LHCN-M2 (cell line): ENCODE data around the gene RASSF3. TPM values are rescaled to one million over a fixed set of nuclear protein-coding genes. Genes with fewer than 3 reads are reported as not detected.
"Not testable (repeated sequence)": the region's sequence is repeated elsewhere in the genome, so short reads cannot be mapped to it uniquely, and the experiment has no call there.

Experiments
- DNase-seq: peaks from one replicate; pipeline ENCODE4 v3.0.0-alpha.2; 2012; ENCODE audit warnings: low read depth
- total RNA-seq: library from RNA; depleted of rRNA; stranded (reverse); fragments of >200 nt; gene quantifications from 2 replicates; pipeline ENCODE4 v1.2.3, GENCODE V29; 2014

The RASSF3 gene
- total RNA-seq, 1 experiment from 2014 or later = 19.2 TPM

DNA sequence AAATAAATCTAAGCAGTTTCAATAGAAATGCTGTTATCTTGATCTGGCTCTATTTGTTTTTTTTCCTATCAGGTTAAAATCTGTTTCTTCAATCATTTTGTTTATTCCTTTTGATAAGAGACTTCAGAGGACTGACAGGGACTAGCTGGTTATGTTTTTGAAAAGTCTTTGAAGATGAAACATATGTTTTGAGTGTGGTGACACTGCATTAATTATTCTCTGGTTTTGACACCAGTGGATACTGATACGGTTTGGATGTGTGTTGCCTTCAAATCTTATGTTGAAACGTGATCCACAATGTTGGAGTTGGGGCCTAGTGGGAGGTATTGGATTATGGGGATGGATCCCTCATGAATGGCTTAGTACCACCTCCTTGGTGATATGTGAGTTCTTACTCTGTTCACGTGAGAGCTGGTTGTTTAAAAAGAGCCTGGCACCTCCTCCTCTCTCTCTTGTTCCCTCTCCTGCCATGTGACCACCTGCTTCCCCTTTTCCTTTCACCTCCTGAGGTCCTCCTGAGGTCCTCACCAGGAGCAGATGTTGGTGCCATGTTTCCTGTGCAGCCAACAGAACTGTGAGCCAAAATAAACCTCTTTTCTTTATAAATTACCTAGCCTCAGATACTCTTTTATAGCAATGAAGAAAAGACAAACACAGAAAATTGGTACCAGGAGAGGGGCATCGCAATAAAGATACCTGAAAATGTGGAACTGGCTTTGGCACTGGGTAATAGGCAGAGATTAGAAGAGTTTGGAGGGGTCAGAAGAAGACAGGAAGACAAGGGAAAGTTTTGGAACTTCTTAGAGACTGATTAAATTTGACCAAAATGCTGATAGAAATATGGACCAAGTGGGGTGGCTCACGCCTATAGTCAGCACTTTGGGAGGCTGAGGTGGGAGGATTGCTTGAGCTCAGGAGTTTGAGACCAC lies 23.0 kb downstream of the RASSF3 start:
- no peak for DNase-seq

DNA sequence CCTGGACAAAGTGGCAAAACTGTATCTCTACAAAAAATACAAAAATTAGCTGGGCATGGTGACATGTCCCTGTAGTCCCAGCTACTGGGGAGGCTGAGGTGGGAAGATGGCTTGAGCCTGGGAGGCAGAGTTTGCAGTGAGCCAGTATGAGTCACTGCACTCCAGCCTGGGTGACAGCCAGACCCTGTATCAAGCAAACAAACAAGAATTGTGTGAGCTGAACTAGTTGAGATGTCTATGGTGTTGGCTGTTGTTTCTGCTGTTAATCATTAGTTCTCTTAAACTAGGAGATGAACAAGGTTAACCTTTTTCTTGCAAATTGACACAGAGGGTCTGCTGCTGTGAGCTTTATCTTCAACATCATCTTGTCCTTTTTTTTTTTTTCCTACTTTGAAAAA lies 23.6 kb downstream of the RASSF3 start:
- peak; percentile 66 for DNase-seq

DNA sequence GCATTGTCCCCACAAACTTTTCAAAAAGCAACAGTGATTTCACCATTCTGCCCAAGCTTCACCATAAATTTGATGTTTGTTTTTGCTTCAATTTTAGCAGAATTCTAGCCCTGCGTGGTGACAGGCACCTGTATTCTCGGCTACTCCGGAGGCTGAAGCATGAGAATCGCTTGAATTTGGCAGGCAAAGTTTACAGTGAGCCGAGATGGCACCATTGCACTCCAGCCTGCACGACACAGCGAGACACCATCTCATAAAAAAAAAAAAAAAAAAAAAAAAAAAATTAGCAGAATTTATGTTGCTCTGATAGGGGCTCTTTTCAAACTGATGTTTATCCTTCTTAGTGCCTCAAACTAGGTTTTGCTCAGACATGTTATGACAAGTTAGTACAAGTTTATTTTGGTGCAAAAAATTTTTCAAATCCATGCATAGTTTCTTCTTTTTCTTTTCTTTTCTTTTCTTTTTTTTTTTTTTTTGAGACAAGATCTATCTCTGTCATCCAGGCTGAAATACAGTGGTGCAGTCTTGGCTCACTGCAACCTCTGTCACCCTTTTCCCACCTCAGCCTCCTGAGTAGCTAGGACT lies 24.3 kb downstream of the RASSF3 start:
- no peak for DNase-seq

DNA sequence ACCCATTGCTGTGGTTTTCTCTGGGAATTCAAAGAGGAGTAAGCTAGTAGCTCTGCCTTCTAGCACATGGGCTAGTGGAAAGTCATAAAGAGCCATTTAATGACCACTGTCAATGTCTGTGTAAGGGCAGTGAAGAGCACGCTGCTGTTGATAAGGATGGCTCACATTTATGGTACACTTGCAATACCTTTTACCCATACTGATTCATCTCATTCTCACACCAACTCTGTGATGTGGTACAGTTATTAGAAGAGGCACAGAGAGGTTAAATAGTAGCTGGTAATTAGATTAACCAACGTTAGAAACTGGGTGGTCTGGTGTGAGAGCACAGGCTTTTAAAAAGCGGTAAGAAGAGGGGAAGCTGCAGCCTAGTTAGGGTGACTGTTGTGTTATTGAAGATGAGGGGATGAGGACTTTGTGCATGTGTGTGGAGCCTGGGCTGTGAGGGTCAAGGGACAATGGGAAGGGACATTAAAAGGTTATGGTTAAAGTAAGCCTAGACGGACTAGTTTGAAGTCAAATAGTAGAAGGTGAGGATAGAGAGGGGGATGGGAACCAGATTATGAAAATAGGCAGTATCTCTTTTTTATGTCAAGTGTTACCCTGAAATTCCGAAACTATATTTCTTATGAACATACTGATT lies 25.2 kb downstream of the RASSF3 start:
- no peak for DNase-seq

DNA sequence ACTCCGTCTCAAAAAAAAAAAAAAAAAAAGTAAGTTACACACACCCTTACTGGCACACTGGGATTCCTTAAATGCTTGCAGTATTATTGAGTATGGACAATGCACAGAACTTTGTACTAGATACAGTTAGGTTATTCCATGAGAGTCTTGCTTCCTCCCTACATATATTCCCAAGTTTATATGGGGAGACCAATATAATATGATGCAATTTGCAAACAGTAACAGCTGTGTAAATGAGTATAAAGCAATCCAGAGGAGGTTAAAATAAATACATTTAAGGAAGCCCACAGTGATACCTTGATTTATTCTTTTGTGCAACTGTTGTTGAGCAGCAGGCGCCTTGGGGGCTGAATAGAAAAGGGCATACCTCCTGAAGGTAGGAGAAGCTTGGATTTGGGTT lies 26.6 kb downstream of the RASSF3 start:
- DNase-seq = peak; percentile 30

DNA sequence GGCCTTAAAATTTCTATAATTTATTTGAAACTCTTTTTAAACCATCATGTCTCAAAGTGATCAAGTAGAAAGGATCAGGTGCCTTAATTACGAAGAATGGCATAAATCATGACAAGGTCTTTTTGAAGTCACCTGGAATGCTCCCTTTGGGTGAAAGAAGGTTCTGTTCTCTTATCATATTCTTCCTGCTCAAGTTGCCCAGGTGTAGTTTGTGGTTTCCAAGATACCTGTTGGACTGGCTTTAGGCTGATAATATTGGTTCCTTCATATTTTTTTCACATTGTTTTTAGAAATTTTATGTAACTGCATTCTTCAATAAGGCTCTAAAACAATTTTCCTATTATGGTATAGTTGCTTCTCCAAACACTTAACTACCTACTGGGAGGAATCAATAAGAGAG lies 29.2 kb downstream of the RASSF3 start:
- no peak for DNase-seq

DNA sequence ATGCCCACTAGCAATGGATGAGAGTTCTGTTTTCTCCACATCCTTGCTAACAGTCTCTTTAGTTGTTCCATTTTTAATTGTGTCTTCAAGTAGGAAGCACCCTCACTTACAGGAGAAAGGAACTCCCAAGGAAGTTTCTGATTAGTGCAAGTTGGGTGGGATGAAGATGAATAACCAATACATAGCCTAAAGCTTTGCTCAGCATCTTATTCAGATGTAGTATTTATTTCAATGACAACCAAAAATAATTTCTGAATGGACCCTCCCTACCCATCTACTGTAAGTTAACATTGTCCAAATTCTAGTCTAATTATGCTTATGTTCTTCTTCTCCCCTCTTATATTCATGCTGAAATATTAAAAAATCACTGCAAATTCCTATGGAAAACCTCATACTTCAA lies 36.0 kb downstream of the RASSF3 start:
- no peak for DNase-seq

DNA sequence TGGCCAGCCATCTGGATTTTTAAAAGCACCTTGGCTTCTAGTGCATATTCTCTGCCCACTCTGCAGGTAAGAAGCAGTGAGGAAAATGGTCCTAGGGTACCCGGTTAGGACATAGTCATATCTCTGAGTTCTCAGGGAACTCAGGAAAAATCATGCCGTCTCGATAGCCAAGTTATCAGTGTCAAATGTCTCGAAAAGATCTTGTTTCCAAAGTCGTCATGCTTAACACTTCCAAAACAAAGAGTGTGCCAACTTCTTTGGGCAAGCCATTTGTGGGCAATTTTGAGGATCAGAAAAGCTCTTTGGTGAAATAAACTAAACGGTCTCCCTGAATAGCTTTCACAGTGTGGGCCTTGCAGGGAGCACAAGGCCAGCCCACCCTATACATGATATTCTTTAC lies 39.2 kb downstream of the RASSF3 start:
- no peak for DNase-seq

DNA sequence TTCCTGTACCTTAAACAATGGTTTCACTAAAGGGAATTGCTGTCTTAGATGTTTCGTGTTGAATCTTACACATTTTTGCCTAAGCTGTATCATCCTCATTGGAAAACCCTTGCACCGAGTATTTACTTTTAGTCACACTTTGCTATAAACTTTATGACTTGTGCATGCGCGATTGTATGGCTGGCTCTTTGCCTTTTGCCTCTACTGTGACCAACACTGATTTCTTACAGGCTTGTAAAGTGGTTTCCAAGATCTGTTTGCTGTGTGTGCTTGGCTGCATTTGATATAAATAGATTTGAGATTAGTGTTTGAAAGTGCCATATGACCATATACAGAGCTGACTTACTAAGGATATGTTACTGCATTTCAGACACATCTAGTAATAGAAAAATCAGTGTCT lies 40.5 kb downstream of the RASSF3 start:
- no peak for DNase-seq

DNA sequence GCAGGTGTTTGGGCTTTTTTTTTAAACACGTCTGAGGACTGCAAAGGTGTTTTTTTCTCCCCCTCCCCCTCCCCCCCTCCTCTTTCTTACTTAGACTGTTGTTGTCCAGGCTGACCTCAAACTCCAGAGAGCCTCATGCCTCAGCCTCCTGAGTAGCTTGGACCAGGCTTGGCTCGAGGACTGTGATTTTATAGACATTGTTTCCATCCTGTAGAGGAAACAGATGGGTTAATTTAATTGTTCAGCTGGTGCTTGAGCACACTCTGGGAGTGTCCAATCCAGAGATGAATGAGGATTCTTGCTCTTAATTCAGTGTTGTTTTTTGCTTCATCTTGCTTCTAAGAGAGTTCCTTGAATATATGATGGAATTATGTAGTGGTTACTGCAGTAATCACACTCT lies 42.1 kb downstream of the RASSF3 start:
- DNase-seq = no peak

DNA sequence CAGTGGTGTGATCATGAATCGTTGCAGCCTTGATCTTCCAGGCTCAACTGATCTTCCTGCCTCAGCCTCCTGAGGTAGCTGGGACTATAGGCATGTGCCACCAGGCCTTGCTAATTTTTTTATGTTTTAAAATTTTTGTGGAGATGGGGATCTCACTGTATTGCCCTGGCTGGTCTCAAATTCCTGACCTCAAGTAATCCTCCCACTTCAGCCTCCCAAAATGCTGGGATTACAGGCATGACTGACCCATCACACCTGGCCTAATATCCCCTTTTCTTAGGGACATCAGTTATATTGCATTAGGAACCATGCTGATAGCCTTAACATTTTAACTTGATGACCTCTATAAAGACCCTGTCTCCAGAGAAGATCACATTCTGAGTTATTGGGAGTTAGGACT lies 42.8 kb downstream of the RASSF3 start:
- no peak for DNase-seq

DNA sequence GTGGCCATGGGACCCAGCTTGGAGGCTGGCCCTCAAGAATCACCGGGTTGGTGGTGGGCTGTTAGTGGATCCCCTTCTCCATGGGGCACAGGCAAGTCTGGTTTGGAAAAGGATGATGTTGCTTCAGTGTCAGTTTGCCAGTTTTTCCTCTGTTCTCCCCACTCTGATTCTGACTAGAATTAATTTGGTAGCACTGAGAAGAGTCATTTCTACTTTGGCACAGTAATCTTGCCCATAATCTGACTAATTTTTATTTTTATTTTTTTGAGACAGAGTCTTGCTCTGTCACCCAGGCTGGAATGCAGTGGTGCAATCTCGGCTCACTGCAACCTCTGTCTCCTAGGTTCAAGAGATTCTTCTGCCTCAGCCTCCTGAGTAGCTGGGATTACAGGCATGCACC lies 43.6 kb downstream of the RASSF3 start:
- DNase-seq = not testable (repeated sequence)

DNA sequence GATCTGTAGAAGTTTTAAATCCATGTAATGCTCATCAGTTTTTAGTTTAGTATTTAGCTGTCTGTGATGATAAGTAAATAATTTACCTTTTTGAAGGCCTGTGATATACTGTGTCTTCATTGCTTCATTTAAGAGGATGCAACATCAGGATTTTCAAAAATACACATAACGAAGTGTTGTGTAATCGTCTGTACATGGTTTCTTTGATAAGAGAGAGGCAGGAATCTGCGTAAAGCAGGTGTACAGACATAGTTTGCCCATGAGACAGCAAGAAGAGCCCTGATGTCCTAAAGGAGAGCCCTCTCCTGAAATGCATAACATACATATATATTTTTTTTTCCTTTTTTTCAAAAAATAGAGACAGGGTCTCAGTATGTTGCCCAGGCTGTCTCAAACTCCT lies 44.8 kb downstream of the RASSF3 start:
- DNase-seq = no peak

DNA sequence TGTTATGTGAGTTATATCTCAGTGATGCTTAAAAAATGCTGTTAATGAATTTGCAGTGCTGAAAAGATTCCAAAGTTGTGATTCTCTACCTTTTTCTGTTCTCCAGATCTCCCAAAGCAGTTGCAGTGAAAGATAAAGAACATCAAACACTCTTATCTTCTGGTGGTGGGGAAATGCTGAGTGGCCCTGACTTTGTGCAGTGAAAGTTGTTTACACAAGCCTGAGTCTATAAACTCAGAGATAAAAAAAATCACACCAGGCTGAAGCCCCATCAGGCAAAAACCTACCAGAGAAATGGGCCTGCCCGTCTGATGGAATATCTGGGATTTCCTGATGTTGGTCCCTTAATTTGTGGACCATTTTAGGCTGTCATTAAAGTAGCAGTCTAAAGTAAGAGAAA lies 46.1 kb downstream of the RASSF3 start:
- DNase-seq = no peak

DNA sequence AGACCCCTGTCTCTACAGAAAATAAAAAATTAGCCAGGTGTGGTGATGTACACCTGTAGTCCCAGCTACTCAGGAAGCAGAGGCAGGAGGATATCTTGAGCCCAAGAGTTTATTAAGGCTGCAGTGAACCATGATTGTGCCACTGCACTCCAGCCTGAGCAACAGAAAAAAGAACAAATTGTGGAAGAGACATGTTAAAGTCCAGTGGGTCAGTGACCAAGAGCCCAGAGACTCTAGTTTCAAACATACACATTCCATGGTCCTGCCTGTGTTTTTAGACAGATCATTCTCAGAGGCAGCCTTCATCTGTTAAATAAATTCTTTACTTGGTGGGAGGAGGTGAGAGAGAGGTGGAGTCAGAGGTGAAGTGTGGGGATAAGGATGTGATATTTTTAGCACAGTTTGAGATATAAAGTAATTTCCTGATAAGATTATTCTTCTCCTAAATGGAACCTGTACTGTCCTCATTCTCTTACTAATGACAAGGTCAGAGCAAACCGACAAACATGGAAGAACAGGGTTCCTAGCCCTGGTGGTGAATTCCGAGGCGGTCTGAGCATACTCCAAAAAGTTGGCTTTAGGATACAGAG lies 48.7 kb downstream of the RASSF3 start:
- DNase-seq = no peak

DNA sequence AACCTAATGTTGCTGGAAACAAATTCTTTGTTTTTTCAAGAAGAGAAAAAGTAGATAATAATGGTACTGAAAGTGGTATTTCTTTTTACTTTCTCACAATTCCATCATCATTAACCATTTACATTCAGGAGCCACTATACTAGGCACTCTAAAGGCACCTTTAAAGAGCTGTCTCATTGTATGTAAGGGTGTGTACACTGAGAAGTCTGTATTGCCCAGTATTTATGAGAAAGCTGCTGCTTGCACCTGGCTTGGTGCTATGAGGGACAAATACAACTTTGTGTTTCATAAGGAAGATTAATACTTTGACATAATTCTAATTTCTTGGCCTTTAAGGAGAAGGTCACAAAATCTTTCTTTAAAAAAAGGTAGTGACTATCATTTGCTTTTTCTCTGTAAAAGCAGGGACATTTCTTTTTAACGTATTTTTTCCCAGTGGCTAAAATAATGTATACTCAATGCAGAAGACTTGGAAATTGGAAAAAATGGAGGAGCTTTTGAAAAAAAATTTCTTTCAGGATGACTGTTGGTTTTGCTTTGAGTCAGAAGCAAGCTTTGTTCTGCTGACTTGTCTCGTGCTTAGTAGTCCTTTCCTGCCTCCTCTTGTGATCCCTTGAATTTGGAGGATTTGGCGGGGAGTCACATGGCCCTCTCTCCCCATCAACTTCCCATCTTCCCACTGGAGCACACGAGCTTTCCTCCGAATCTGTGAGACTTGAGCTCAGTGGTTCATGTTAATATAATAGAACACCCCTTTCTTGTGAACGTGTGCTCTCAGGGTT lies 50.1 kb downstream of the RASSF3 start:
- DNase-seq = no peak

DNA sequence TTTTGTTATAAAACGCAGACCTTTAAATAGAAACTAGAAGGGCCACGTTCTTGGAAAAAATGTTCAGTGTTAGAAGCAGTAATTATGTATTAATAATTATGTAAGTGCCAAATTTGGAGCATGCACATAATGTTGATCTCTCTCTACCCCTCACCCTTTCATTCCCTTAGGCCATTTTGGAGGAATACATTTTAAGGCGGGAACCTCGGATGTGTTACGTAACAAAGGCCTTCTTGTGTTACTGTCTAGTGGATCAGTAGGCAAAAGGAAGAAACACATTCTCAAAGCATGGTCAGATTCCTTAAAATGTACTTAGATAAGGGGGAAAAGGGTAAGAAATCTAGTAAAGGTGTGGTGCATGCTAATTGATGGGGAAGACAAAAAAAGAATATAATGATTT lies 52.7 kb downstream of the RASSF3 start:
- no peak for DNase-seq

DNA sequence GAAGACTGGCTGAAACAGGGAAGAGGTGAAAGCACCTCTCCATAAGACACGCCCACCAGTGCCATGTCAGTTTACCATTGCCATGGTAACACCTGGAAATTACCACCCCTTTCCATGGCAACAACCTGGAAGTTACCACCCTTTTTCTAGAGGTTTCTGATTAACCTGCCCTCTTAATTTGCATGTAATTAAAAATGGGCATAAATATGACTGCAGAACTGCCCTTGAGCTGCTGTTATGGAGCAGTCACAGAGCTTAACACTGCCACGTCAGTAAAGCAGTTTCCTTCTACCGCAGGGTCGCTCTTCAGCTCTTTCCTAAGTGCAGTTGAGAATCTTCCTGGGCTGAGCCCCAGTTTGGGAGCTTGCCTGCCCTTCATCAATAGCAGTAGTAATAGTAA lies 55.2 kb downstream of the RASSF3 start:
- no peak for DNase-seq

DNA sequence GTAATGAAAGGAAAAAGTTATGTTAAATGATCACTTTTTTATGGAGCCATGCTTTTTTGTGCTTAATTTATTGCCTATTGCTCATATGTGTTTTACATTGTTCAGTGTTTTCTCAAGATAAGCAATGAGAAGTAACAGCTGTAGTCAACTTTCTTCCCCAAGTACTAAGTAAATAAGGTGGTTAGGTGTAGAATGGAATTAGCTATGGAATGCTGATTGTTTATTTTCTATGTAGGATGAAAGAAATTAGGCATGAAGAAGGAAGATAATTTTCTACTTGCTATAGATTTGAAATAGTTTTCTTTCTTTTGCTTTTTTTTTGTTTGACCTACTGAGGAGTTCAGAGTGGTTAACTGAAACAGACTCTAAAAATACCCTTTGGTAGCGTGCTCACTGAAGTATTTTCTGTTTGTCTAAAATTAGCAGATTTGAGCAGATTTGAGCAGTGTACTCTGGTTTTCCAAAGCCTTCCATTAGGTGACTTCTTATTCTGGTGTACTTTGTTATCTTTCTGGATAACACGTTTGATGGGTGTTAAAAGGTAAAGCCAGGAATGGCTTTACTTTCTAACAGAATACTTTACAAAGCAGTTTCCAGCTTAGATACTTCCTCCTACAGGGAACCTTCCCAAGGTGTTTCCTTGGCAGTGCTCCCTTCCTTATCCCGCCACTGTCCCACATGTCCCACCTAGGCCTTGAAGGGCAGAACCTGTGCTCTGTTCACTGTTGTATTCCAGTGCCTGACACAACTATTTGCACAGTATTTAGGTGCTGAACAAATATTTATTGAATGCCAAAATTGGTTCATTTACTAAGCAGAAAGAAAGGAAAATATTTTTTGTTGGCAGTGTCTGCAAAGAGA lies 56.0 kb downstream of the RASSF3 start:
- no peak for DNase-seq

DNA sequence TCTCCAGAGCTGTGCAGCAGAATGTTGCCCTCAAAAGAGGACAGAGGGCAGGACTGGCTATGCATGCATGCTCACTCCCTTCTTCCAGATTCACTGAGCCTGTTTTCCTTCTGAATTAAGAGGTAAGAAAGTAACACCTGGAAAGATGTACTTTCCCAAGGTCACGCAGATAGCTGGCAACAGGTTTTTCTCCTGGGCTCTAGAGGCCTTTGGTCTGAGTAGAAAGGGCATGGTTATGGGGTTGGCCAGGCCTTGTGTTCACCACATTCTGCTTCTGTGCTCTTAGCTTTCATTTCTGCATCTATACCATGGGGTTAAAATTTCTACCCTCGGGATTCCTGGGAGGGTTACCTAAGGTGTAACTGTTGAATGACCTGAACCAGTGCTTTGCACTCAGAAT lies 57.5 kb downstream of the RASSF3 start:
- DNase-seq = no peak
